HEK293 (cell line): ENCODE data around the gene MAP3K5.

ENCODE experiments used
- KLF9 ChIP-seq: fragments of 450-650 bp; formaldehyde crosslinking; IDR thresholded peaks from 2 replicates; pipeline ENCODE4 v1.5.1; 2016; ENCODE audit warnings: missing biosample characterization, missing genetic modification characterization, low read depth
- OSR2 ChIP-seq: fragments of 450-650 bp; formaldehyde crosslinking; IDR thresholded peaks from 2 replicates; pipeline ENCODE4 v1.5.1; 2016; ENCODE audit warnings: missing biosample characterization, missing genetic modification characterization
- ZNF140 ChIP-seq: fragments of 450-650 bp; formaldehyde crosslinking; IDR thresholded peaks from 2 replicates; pipeline ENCODE4 v1.5.1; 2016; ENCODE audit warnings: missing biosample characterization, missing genetic modification characterization
- ZNF23 ChIP-seq: fragments of 450-650 bp; formaldehyde crosslinking; IDR thresholded peaks from 2 replicates; pipeline ENCODE4 v1.5.1; 2016; ENCODE audit warnings: missing biosample characterization, missing genetic modification characterization, borderline replicate concordance

GRCh38 chr6:136773473-136773796, 18.8 kb downstream of the MAP3K5 start:
- no peak for TF ChIP-seq ZNF23 (tag by site-specific recombination)
- TF ChIP-seq OSR2 (tag by site-specific recombination): no peak
- TF ChIP-seq KLF9: no peak
- TF ChIP-seq ZNF140: no peak
